Measurements from ENCODE around the gene HMGN5.

- TF ChIP-seq, protein P1, sequence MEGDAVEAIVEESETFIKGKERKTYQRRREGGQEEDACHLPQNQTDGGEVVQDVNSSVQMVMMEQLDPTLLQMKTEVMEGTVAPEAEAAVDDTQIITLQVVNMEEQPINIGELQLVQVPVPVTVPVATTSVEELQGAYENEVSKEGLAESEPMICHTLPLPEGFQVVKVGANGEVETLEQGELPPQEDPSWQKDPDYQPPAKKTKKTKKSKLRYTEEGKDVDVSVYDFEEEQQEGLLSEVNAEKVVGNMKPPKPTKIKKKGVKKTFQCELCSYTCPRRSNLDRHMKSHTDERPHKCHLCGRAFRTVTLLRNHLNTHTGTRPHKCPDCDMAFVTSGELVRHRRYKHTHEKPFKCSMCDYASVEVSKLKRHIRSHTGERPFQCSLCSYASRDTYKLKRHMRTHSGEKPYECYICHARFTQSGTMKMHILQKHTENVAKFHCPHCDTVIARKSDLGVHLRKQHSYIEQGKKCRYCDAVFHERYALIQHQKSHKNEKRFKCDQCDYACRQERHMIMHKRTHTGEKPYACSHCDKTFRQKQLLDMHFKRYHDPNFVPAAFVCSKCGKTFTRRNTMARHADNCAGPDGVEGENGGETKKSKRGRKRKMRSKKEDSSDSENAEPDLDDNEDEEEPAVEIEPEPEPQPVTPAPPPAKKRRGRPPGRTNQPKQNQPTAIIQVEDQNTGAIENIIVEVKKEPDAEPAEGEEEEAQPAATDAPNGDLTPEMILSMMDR (conservative IDR thresholded peaks at IDR 0.05; ENCODE audit: low read depth, low read length) = peak; percentile 44
- no peak for TF ChIP-seq EZH2 (IDR thresholded peaks at IDR 0.05; ENCODE audit: borderline replicate concordance, low read depth, low read length, poor library complexity, severe bottlenecking)
Measured at GRCh38 chrX:81174286-81174685, 27.4 kb downstream of the HMGN5 start.
